HG03342 (cell line): ENCODE measurements around the gene MKX.

Experiments
- ATAC-seq: cut with Tn5 transposase; IDR thresholded peaks from one replicate; pipeline ENCODE4 v1.9.1; 2021; ENCODE audit warnings: mild to moderate bottlenecking, moderate library complexity; ENCODE audit not compliant: unreplicated experiment

MKX gene

DNA sequence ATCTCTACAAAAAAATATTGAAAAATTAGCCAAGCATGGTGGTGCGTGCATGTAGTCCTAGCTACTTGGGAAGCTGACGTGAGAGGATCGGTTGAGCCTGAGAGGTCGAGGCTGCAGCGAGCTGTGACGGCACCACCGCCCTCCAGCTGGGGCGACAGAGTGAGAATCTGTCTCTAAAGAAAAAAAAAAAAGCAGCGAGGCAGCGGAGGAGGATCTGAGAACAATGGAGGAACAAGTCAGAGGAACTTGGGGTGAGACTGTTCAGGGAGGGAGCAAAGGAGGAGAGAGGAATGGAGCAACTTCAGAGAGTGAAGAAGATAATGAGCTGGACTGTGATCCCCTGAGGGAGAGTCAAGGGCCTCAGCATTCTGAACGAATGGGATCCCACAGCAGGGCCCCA, 85.4 kb downstream of the MKX start:
- no peak for ATAC-seq

DNA sequence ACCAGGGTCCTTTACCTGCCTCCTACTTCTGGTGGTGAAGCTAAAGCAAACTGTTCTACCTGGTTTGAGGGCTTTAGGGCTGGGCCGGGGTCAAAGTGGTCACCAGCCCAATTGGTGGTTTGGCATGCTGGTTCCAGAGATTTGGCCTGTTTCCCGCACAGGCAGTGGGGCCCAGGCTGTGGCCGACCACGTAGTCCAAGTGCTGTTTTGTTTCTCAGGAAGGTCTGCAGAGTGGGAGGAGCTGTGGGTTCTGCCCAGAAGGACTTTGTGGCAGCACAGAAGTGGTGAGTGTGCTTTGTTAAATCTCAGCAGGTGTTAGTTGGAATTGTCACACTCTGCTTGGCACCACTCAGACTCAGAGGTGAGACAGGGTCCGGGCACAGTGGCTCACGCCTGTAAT, 85.8 kb downstream of the MKX start:
- no peak for ATAC-seq

GRCh38 chr10:27658788-27659187, 86.8 kb downstream of the MKX start:
- no peak for ATAC-seq

DNA sequence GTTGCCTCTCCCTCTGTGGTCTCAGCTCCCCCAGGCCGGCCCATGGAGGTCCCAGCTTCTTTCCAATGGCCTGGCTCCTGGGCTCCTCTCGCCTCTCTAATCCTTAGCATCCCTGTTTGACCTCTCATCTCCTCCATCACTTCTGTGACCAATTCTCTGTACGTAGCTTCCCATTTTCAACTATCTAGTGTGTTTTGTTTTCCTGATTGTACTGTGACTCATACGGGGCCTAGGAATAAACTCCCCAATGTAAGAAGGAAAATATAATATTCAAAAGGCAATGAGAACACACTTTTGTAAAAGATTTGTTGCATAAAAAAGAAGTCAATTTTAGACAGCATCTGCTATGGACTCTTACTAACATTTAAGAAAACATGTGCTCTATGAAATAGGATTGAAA, 90.3 kb downstream of the MKX start:
- no peak for ATAC-seq

GRCh38 chr10:27654284-27654683, 91.3 kb downstream of the MKX start:
- no peak for ATAC-seq

- no peak for ATAC-seq
These were observed 98.9 kb downstream of the MKX start for GRCh38 chr10:27646604-27647175.

- no peak for ATAC-seq
These were observed 99.4 kb downstream of the MKX start for GRCh38 chr10:27646194-27646593.

DNA sequence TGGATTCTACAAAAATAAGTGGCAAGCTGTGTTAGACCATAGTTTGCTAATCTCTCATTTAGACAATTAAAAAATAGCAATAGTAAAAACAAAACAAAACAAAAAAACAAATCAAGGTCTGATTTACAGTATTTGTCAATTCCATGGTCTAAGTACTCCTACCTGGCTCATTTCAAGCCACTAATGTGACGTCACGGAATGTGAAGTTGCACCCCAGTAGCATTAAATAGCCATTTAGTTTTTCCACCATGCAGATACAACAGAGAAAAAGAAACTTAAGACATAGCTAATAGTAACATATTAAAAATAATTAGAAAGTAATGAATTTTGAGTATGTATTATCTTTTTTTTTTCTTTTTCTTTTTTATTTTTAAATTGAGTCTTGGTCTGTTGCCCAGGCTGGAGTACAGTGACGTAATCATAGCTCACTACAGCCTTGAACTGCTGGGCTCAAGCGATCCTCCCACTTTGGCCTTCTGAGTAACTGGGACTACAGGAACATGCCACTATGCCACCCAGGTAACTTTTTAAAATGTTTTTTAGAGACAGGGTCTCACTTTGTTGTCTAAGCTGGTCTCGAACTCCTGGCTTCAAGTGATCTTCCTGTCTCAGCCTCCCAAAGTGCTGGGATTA, 101.2 kb downstream of the MKX start:
- no peak for ATAC-seq

DNA sequence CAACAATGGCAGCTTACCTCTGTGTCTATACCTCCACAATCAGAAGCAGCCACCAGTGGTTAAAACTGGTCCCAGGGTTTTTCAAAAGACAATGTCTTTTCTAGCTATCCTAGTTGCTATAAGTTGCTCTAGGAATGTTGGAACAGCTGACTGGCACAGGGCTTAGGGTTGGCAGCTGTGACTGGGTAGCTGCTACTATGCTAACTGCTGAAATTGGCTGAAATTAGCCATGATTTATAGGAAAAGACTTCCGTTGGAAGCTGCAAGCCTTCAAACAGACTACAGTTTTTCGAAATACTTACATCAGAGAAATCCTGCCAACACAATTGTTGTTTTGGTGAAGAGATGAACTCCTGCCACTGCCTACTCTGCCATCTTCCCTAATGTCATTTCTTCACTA, 102.3 kb downstream of the MKX start:
- no peak for ATAC-seq

GRCh38 chr10:27642023-27642589, 103.5 kb downstream of the MKX start:
- ATAC-seq: no peak

DNA sequence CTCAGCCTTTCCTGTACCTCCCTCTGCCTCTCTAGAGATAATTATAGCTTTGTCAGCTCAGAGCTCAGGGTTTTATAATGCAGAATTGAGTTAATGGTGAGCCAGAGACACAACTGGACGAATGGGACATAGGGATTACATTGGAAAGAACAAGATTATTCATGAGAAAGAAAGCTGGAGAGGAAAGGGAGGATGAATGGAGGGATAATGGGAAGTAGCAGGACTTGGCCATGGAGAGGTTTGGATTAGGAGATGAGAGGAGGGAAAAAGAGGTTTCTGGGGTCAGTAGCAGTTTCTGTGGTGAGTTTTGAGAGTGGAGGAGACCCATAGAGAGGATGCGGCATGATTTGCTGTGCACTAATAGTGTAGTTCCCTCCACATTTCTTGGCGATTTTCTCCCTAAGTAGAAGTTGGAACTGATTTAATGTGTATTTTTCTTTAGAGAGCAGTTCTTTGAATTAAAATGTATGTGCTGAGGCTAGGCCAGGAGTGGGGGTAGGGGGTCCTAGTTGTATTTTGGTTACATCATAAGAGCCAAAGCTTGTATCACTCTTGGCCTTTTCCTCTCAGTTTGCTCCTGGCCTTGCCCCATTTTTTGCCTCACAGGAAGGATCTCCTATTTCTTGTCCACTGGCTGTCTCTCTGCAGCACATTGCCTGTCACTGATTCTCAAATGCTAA, 107.4 kb downstream of the MKX start:
- ATAC-seq: no peak

GRCh38 chr10:27637601-27638000, 108.0 kb downstream of the MKX start:
- ATAC-seq: no peak

DNA sequence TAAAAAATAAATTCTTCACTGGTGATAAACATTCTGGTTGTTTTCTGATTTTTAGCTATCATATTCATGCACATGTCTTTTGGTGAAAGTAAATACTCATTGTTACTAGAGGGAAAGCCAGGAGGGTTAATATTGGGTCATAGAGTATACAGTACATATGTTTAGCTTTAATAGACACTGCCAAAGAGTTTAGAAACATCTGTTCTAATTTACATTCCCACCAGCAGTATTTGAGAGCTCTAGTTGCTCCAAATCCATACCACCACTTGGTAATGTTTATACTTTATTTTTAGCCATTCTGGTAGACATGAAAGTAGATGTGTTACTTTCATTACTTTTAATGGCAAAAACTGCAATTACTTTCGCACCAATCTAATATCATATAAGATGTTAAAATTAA, 108.8 kb downstream of the MKX start:
- ATAC-seq: no peak

- ATAC-seq: no peak
These were observed 109.8 kb downstream of the MKX start for GRCh38 chr10:27635699-27636270.

- ATAC-seq: no peak
These were observed 110.3 kb downstream of the MKX start for GRCh38 chr10:27635290-27635689.

DNA sequence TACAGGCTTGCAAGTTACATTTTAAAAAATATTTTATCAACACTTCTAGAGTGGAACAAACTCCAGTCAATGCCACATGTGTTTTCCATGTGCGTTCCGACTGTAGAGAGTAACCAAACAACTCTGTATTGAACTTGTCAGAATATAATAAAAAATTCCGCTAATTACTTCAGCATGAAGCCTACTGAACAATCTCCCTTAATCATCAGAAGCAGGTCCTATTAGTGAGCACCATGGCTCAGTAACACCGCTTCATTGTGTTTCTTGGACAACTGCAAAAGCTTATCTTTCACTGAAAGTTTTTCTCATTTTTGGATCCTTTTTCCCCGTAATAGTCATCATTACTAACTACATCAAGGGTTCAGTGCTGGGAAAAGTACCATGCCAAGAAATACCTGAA, 117.0 kb downstream of the MKX start:
- ATAC-seq: no peak

- no peak for ATAC-seq
These were observed 118.7 kb downstream of the MKX start for GRCh38 chr10:27626890-27627289.

- ATAC-seq: no peak
These were observed 120.0 kb downstream of the MKX start for GRCh38 chr10:27625452-27626211.

- ATAC-seq: no peak
These were observed 120.7 kb downstream of the MKX start for GRCh38 chr10:27624941-27625340.
